GM12801 (cell line): ENCODE results near the gene SYT7.

Experiments used
- TF ChIP-seq, protein P1 (sequence below): IDR thresholded peaks from one replicate; pipeline ENCODE4 v1.5.1; 2011; ENCODE audit warnings: control low read depth; ENCODE audit not compliant: insufficient read length; ENCODE audit errors: extremely low read depth

SYT7 gene

DNA sequence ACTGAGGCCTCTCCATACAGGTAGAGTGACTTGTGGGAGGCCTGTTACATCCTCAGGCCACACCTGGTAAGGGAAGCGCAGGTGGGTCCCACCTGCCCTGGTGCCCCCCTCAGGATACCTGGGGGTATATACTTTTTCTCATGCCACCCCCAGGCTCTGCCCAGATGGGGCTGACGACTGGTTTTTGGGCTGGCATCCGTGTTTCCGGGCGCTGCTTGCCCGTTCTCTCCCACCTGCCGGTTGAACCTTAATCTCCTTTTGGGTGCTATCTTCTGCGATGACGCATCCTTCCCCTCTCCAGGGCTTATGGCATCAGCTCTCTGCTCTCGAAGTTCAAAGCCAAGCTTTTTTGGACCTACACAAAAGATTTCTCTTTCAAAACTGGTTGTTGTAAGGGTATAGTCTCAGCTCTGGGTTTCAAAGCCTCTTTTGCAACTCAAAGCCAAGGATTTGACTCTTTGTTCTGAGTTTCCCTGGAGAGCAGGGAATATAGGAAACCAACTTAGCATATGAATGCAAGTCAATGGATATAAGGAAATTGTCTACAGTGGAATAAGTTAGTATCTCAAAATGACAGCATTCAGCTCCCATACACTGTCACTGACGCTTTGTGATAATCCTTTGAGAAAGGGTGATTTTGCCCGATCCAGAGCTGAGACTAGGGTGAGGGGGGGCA, 80.9 kb downstream of the SYT7 start:
- TF ChIP-seq, protein P1, sequence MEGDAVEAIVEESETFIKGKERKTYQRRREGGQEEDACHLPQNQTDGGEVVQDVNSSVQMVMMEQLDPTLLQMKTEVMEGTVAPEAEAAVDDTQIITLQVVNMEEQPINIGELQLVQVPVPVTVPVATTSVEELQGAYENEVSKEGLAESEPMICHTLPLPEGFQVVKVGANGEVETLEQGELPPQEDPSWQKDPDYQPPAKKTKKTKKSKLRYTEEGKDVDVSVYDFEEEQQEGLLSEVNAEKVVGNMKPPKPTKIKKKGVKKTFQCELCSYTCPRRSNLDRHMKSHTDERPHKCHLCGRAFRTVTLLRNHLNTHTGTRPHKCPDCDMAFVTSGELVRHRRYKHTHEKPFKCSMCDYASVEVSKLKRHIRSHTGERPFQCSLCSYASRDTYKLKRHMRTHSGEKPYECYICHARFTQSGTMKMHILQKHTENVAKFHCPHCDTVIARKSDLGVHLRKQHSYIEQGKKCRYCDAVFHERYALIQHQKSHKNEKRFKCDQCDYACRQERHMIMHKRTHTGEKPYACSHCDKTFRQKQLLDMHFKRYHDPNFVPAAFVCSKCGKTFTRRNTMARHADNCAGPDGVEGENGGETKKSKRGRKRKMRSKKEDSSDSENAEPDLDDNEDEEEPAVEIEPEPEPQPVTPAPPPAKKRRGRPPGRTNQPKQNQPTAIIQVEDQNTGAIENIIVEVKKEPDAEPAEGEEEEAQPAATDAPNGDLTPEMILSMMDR = no peak

DNA sequence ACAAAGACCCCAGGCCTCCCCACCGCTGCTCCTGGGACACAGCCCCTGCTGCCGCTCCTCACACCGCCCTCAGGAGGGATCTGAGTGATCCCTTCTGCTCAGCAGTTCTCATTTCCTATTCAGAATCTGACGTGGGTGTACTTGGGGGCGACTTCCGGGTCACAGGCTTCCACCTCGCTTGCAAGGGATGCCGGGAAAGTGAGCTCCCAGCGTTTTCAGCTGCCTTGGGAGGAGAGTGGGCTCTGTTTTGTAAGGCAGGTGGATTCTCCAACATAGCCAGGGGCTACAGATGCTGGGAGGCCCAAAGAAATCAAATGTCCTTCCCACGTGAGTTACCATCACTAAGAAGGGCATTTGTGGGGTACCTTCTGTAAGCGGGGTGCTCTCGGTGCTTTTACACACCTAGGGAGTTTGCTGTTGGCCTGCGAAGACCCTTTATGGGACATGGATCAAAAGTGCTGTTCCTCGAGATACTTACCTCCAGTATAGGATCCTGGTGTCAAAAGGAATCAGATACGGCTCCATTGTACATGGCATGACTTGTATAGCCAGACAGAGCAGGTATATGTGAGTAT, 82.0 kb downstream of the SYT7 start:
- TF ChIP-seq, protein P1 = no peak

DNA sequence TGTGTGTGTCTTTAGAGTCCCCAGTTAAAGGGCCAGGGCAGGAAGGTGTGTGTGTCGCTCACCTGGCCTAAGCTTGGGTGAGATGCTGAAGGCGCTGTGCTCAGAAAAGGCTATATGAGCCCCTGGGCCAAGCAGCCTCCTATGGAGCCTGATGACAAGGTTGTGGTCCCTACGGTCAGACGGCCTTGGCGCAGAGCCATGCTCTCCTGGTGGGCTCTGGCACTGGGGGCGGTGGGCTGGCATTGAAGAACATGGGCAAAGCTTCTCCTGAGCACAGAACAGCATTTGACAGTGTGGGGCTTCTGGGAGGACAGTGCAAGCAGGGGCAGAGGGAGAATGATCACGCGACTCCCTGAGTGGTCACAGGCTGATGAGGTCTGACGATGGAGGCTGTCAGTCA, 83.0 kb downstream of the SYT7 start:
- TF ChIP-seq, protein P1 = no peak

DNA sequence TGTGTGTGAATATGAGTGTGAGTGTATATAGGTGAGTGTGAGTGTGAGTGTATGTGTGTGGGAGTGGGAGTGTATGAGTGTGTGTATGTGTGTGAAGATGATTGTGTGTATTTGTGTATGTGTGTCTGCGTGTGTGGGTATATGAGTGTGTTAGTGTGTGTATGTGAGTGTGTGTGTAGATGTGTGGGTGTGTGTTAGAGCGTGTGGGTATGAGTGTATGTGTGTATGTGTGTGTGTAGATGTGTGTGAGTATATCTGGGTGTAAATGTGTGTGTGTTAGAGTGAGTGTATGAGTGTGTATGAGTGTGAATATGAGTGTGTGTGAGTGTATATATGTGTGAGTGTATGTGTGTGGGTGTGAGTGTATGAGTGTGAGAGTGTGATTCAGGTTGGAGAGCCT, 83.4 kb downstream of the SYT7 start:
- TF ChIP-seq, protein P1 = no peak

DNA sequence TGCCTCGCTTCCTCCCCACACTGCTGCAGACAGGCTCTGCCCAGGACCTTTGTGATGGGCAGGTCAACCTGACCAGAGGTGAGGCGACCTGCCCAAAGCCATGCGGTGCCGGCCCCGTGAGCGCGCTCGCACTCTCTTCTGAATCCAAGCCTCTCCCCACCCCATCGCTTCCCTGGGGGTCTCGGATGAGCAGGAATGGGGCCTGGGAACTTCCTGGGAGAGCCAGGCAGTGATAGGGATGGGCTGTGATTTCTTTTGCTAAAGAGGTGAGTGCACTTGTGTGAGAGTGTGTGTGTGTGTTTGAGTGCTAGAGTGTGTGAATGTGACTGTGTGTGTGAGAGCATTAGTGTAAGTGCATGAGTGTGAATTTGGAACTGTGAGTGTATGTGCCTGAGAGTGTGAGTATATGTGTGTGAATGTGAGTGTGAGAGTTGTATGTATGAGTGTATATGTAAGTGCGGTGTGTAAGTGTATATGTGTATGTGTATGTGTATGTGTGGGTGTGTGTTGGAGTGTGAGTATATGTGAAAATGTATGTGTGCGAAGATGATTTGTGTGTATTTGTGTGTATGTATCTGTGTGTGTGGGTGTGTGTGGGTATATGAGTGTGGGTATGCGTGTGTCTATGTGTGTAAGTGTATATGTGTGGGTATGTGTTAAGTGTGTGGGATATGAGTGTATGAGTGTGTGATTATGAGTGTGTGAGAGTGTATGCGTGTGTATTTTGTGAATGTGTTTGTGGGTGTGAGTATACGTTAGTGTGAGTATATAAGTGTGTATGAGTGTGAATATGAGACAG, 84.1 kb downstream of the SYT7 start:
- TF ChIP-seq, protein P1 = no peak

DNA sequence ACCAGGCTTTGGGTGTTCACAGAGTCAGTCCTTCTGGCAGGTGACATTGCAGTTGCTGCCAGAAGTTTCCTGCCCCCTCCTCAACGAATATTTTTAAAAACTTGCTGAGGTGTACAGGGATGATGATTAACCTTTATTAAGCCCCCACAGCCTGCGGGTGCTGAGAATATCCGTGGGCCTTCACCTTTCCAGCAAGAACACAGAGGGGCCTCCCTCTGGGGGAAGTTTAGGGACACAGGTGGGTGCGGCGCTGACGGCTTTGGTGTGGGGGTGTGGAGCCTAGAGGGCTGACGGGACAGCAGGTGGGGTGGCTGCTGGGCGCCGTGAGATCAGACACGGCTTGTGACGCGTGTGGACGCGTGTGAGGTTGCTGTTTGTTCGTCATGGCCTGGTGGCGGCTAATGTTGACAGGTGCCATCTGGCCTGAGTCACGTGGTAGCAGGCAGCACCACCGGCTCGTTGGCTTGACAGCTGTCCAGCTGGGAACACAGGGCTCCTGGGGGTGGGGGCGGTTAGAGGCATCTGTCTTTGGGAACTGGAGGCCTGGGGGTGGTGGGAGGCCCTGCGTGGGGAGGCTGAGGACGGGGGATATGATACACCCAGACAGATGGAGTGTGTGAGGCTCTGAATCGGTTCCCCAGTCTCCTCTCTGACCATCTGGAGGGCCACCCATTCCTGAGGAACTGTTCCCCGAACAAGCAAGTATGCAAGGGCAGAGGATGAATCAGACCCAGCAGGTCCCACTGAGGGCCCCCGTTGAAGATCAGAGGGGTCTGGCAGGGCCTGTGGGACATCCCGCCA, 84.9 kb downstream of the SYT7 start:
- TF ChIP-seq, protein P1 = no peak
